Measurements from ENCODE around the gene EPHB4.

EPHB4 gene

GRCh38 chr7:100852048-100852872, 24.9 kb upstream of the EPHB4 start, which contains the start of gene SLC12A9:
TSS of gene SLC12A9 (plus strand) at chr7:100852713. CDS start at chr7:100854198, 1,485 bp downstream.
- peak within 1 kb of the TSS; percentile 34 to 91 for H3K27ac ChIP-seq

GRCh38 chr7:100847360-100847759, 20.0 kb upstream of the EPHB4 start:
- H3K27ac ChIP-seq, result no peak overlapping the region
- no peak for DNase-seq (ENCODE audit: low spot score)
- TF ChIP-seq, protein P1, sequence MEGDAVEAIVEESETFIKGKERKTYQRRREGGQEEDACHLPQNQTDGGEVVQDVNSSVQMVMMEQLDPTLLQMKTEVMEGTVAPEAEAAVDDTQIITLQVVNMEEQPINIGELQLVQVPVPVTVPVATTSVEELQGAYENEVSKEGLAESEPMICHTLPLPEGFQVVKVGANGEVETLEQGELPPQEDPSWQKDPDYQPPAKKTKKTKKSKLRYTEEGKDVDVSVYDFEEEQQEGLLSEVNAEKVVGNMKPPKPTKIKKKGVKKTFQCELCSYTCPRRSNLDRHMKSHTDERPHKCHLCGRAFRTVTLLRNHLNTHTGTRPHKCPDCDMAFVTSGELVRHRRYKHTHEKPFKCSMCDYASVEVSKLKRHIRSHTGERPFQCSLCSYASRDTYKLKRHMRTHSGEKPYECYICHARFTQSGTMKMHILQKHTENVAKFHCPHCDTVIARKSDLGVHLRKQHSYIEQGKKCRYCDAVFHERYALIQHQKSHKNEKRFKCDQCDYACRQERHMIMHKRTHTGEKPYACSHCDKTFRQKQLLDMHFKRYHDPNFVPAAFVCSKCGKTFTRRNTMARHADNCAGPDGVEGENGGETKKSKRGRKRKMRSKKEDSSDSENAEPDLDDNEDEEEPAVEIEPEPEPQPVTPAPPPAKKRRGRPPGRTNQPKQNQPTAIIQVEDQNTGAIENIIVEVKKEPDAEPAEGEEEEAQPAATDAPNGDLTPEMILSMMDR (IDR thresholded peaks at IDR 0.05), result no peak

More at GRCh38 chr7:100852048-100852872, 24.9 kb upstream of the EPHB4 start, which contains the start of gene SLC12A9:
- peak within 1 kb of the TSS; percentile 94 for H3K4me3 ChIP-seq
- DNase-seq (ENCODE audit: low spot score), result peak; percentile 90
- TF ChIP-seq, protein P1 (IDR thresholded peaks at IDR 0.05), result peak; percentile 87

DNA sequence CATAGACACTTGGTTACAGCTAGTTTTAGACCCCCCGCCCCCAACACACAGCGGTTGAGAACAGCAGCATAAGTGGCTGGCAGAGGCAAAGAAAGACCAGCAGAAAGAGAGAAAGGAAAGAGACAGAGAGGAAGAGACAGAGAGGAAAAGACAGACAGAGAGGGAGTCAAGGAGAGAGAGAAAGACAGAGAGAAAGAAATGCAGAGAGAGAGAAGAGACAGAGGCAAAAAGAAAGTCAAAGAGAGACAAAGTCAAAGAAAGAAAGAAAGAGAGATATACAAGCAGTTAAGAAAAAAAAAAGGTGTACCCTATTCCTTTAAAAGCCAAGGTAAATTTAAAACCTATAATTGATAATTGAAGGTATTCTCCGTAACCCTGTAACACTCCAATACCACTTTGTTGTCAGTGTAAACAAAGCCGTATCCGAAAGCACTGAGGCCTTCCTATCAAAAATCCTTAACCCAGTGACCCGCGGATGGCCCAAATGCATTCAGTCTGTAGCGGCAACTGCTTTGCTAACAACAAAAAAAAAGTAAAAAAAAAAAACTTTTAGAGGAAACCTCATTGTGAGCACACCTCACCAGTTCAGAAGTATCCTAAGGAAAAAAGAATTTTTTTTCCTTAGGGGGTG, 13.3 kb upstream of the EPHB4 start:
- no peak for DNase-seq (ENCODE audit: low spot score)
- TF ChIP-seq, protein P1 (IDR thresholded peaks at IDR 0.05), result no peak
- Histone ChIP-seq H3K27ac (no peak overlapping the region), H3K4me3 (no peak overlapping the region)

More at GRCh38 chr7:100847360-100847759, 20.0 kb upstream of the EPHB4 start:
- no peak overlapping the region for H3K4me3 ChIP-seq

DNA sequence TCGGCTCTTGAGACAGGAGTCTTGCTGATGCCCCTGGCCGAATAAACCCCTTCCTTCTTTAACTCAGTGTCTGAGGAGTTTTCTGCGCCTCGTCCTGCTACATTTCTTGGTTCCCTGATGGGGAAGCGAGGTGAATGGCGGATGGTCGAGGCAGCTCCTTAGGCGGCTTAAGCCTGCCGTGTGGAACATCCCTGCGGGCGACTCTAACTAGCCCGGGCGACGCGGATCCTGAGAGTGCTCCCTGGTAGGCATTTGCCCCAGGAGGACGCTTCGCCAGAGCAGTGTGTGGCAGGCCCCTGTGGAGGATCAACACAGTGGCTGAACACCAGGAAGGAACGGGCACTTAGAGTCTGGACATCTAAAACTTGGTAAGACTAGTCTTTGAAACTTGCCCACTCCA, 12.0 kb upstream of the EPHB4 start:
- H3K4me3 ChIP-seq, result no peak overlapping the region
- no peak for DNase-seq (ENCODE audit: low spot score)
- TF ChIP-seq, protein P1 (IDR thresholded peaks at IDR 0.05), result no peak
- no peak overlapping the region for H3K27ac ChIP-seq

- TF ChIP-seq, protein P1 (IDR thresholded peaks at IDR 0.05), result no peak
- Histone ChIP-seq H3K4me3 (peak overlapping the region; percentile 63), H3K27ac (peak overlapping the region; percentile 32 to 80)
- DNase-seq (ENCODE audit: low spot score), result peak; percentile 91
Observed at GRCh38 chr7:100837099-100837836, 9.9 kb upstream of the EPHB4 start.

GRCh38 chr7:100836812-100837098, 9.4 kb upstream of the EPHB4 start:
- Histone ChIP-seq H3K4me3 (peak overlapping the region; percentile 63), H3K27ac (peak overlapping the region; percentile 32 to 80)
- DNase-seq (ENCODE audit: low spot score), result no peak
- TF ChIP-seq, protein P1 (IDR thresholded peaks at IDR 0.05), result no peak
